ENCODE results near the gene SH2D1B.
"Not testable (repeated sequence)": the region's sequence is repeated elsewhere in the genome, so short reads cannot be mapped to it uniquely, and the experiment has no call there.

Gene SH2D1B

GRCh38 chr1:162359523-162360236 is 52.3 kb downstream of the SH2D1B start:
- no peak for DNase-seq

DNA sequence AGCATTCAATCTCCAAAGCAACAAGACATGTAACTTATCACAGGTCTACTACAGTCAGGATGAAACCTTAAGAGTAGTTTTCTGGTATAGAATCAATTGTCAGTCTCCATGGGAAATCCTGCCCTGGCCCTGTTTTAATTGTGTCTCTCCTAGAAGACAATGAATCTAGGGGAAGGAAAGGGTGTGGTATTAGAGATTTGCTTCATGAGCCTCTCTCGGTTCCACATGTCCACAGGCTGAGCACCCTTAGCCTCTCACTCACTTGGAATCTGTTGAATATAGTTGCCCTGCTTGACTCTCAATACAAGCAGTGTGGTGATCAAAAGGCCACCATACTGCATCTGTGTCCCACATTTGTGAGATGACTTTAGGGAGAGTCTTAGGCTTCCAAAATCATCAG is 53.0 kb downstream of the SH2D1B start:
- DNase-seq = no peak

DNA sequence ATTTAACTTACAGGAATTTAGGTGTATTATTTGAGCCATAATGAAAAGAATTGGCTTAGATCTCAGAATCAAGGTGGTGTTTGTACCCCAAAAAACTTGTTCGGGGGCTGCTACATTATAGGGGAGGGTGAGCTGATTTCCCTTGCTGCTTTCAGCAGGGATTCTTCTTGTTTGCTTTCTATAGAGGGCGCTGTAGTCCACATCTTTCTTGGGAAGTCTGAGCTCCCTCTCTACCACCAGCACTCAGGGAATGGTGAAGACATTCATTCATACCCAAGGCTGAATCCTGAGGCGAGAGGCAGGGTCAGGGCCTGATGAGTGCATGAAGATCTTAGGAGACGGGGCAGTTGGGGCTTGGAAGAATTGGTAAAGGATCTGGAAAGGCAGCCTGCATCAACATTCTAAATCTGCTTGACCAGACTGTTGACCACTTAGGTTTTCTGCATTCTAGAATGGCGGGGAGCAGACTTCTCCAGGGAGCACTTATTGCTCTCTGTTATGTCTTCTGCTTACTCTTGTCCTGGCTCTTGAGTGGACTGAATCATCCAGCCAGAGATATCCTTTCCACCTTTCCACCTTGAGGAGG is 54.2 kb downstream of the SH2D1B start:
- DNase-seq = no peak

DNA sequence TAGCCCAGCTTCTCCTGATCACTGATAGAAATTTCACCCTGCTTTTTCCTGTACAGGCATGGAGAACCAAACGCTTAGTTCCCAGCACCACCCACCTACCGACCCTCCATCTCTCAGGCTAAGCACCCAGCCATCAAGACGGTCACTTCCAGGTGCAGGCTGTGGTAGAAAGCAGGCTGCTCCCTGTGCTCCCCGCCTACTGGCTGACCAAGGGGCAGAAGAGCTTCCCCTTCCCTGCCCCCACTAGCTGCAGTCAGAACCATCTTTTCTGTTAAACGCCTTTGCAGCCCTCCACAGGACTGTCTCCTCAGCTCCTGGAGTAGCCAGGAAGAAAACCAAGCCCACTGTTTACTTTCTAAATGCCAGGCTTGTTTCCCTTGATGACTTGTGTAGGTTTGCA is 58.2 kb downstream of the SH2D1B start:
- DNase-seq = no peak

DNA sequence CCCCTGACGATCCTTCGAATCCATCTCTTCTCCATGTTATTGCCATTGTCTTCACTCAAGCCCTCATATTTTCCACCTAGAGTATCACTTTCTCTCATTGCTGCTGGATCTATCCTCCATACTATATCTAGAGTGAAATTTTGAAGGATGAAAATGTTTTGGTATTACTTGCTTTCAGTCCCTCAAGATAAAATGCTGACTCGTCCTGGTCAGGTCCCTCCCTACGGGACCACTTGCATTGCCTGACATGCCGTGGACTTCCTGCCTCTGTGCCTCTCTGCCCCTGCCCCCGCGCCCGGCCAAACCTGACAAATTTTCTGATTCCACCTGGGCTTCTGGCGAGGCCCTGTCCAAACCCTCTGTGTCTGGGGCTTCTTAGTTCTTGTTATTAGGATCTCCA is 58.9 kb downstream of the SH2D1B start:
- no peak for DNase-seq

DNA sequence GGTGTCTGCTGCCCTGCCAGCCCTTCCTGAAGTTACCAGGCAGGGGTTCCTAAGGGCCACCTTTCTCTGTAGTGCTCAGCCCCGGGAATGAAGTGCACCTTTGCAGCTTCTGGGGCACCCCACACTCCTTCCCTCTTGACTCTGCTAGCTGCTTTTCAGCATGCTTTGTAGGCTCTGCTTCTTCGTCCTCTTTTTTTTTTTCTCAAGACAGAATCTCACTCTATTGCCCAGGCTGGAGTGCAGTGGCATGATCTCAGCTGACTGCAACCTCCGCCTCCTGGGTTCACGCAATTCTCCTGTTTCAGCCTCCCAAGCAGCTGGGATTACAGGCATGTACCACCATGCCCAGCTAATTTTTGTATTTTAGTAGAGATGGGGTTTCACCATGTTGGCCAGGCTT is 60.1 kb downstream of the SH2D1B start:
- not testable (repeated sequence) for DNase-seq

GRCh38 chr1:162351246-162351842 is 60.6 kb downstream of the SH2D1B start:
- DNase-seq = no peak

GRCh38 chr1:162349635-162350330 is 62.2 kb downstream of the SH2D1B start:
- DNase-seq = no peak

GRCh38 chr1:162347281-162347680 is 64.7 kb downstream of the SH2D1B start:
- DNase-seq = no peak
